LNCaP clone FGC (cell line): ENCODE data around the gene XYLT2.

Source experiments
- DNase-seq: peaks from one replicate; pipeline ENCODE4 v3.0.0-alpha.2; 2011; ENCODE audit warnings: low read depth
- H3K4me3 ChIP-seq: 2 replicates; pipeline ENCODE4 v1.5.1; 2011; ENCODE audit warnings: mild to moderate bottlenecking, low read depth, low read length, control low read depth
- TF ChIP-seq, protein P1 (sequence below): IDR thresholded peaks from 2 replicates; pipeline ENCODE4 v1.5.1; 2012; ENCODE audit warnings: mild to moderate bottlenecking; ENCODE audit not compliant: control insufficient read depth, insufficient read depth; ENCODE audit errors: extremely low read depth

The XYLT2 gene

DNA sequence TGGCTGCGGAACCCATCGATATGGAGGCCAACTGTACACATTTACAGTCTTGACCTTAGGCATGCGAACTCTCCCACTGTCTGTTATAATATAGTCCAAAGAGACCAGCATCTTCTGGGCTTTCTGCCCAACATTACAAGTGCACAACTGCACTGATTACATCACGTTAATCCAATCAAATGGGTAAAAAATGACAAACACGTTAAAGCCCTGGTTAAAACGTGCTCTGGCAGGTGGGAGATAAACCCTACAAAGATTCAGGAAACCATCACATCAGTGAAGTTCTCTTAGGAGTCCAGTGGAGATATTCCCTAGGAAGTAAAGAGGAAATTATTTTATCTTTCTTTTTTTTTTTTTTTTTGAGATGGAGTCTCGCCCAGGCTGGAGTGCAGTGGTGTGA lies 23.7 kb upstream of the XYLT2 start:
- H3K4me3 ChIP-seq, result no peak overlapping the region
- TF ChIP-seq, protein P1, sequence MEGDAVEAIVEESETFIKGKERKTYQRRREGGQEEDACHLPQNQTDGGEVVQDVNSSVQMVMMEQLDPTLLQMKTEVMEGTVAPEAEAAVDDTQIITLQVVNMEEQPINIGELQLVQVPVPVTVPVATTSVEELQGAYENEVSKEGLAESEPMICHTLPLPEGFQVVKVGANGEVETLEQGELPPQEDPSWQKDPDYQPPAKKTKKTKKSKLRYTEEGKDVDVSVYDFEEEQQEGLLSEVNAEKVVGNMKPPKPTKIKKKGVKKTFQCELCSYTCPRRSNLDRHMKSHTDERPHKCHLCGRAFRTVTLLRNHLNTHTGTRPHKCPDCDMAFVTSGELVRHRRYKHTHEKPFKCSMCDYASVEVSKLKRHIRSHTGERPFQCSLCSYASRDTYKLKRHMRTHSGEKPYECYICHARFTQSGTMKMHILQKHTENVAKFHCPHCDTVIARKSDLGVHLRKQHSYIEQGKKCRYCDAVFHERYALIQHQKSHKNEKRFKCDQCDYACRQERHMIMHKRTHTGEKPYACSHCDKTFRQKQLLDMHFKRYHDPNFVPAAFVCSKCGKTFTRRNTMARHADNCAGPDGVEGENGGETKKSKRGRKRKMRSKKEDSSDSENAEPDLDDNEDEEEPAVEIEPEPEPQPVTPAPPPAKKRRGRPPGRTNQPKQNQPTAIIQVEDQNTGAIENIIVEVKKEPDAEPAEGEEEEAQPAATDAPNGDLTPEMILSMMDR, result no peak
- DNase-seq, result no peak

DNA sequence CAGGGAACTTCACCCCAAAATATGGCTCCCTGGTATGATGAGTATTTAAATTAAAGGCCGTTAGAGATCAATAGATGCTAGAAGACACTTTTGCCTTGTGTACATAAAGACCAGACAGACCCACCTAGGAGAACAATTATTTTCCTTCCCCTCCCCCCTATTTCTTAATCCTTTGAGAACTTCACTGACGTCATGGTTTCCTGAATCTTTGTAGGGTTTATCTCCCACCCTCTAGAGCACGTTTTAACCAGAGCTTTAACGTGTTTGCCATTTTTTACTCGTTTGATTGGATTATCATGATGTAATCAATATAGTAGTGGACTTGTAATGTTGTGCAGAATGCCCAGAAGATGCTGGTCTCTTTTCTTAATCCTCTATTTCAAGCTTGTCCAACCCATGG lies 22.9 kb upstream of the XYLT2 start:
- TF ChIP-seq, protein P1, result no peak
- DNase-seq, result no peak
- no peak overlapping the region for H3K4me3 ChIP-seq

DNA sequence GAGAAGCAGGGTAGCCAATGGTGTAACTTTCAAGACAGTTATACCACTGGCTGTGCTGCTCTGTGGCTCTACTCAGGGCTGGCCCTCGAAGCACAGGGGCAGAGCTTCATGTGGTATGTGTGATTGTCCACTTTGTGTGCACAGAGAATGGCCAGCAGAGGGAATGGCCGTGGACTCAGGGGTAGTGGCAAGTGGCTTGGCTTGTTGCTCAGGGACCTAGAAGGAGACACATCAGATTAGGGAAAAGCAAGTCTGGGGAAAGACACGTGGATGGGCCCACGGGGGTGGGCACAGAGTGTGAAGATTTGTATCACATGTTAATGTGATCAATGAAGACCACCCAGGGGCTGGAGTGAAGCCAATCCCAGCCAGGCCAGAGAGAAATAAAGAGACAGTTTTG lies 20.0 kb upstream of the XYLT2 start:
- DNase-seq, result no peak
- H3K4me3 ChIP-seq, result no peak overlapping the region
- TF ChIP-seq, protein P1, result no peak

DNA sequence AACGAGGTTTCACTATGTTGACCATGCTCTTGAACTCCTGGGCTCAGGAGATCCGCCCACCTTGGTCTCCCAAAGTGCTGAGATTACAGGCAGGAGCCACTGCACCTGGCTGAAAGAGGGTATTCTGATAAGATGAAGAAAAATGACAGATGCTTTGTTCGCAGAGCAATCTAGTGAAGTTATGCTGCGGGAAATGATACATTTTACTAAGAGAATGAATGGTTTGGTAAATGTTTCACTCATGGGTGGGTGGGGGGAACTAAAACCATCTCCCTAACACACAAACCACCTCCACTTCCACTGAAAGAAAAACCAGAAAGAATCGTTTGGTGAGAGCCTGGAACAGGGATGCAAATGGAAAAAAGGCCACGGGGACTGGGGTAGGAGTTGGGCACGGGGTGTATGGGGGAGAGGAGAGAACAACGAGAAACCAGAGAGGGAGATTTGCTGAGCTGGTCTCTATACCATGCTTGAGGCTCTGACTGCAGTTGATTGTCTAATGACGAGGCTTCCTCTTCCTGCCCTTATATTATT lies 19.0 kb upstream of the XYLT2 start:
- TF ChIP-seq, protein P1, result no peak
- no peak overlapping the region for H3K4me3 ChIP-seq

DNA sequence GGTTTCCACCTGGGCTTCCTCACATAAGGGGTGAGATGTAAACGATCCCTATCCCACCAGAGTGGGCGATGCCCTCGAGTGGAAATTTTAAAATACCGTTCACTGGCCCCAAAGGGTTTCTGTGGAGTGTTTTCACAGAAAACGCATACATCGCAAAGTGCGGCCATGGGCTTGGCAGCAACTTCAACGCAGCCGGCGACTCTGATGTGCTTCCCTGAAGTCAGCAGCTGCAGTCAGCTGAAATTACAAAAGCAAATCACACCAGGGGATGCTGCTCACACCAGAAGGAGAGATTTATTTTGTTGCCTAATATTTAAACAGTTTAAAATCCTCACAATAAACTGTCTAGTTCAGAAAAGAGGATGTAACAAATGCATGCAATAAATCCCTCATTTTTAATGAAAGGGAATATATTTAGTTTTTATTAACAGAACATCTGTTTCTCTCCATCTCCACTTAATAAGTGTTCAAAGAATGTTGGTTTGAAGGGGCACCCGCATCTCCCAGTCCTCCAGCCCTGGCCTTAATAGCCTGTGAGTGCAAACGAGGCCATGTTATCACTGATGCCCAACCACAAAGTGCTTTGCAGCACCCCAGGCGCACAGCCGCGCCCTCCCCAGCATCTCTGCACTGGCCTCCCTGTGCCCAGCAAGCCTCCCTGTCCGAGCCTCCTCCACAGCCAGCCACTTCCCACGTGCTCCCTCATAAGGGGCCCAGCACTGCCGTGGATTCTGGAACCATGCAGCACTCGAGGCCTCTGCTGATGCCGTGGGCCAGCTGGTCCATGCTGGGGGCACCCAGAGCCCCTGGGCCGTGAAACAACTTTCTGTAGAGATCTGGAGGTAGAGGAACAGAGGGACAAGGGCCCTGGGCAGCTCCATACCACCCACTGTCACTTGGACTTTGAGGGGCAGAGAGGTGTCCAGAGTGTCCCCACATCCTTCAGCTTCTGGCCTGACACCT lies 17.3 kb upstream of the XYLT2 start:
- no peak overlapping the region for H3K4me3 ChIP-seq
- DNase-seq, result no peak
- TF ChIP-seq, protein P1, result no peak

More for the DNA sequence above, 19.0 kb upstream of the XYLT2 start:
- no peak for DNase-seq

DNA sequence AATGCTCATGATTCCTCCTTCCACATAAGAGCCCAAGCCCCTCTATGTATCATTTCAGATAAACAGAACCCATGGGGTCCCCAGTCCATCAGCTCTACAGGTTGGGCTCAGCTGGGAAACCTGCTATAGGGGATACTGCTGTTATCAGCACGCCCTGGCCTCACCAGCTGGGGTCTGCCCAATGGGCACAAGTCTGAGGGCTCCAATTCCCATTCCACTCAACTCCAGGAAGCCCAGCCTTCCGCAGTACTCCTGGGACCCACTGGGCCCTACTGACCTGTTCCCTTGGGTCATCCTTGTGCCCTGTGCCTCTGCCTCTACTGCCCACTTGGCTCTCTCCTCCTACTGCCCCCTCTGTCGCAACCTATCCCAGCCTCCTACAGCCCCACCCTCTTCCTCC lies 16.2 kb upstream of the XYLT2 start:
- TF ChIP-seq, protein P1, result no peak
- no peak overlapping the region for H3K4me3 ChIP-seq
- no peak for DNase-seq
